Upper lobe of left lung (tissue), 6 donors: Measurements from ENCODE around the gene SUPT5H. TPM values are rescaled to one million over a fixed set of nuclear protein-coding genes. Genes with fewer than 3 reads are reported as not detected.

Experiments used
- ATAC-seq, 2 donors: fragments of 200-7000 bp; cut with Tn5 transposase; one replicate each; pipeline ENCODE4 v1.9.1; 2022; ENCODE audit warnings: mild to moderate bottlenecking in 2 of 2, moderate library complexity in 2 of 2; ENCODE audit not compliant: low FRiP score in 2 of 2
- DNase-seq, 2 donors: peaks; one replicate each; pipeline ENCODE4 v3.0.0-alpha.2; 2019 to 2020
- H3K27ac ChIP-seq, 4 donors: fragments of 200-600 bp; sonication (generic); one replicate each; pipeline ENCODE4 v1.5.1; 2016 to 2019
- H3K27me3 ChIP-seq, 4 donors: fragments of 200-600 bp; sonication (generic); one replicate each; pipeline ENCODE4 v1.5.1; 2017 to 2019
- H3K36me3 ChIP-seq, 4 donors: fragments of 200-600 bp; sonication (generic); one replicate each; pipeline ENCODE4 v1.5.1; 2016 to 2019
- H3K4me1 ChIP-seq, 4 donors: fragments of 200-600 bp; sonication (generic); one replicate each; pipeline ENCODE4 v1.5.1; 2018 to 2019
- H3K4me3 ChIP-seq, 4 donors: fragments of 200-600 bp; sonication (generic); one replicate each; pipeline ENCODE4 v1.5.1; 2017 to 2019; ENCODE audit warnings: mild to moderate bottlenecking in 2 of 4, moderate library complexity in 1 of 4
- H3K9me3 ChIP-seq, 4 donors: fragments of 200-600 bp; sonication (generic); one replicate each; pipeline ENCODE4 v1.5.1; 2018 to 2019
- EP300 ChIP-seq, 4 donors: sonication (generic); formaldehyde crosslinking; IDR thresholded peaks; one replicate each; pipeline ENCODE4 v1.5.1; 2017; ENCODE audit warnings: antibody characterized with exemption in 4 of 4, control low read depth in 2 of 4
- POLR2A ChIP-seq, 4 donors: fragments of 450-650 bp; IDR thresholded peaks; one replicate each; pipeline ENCODE4 v1.5.1; 2016 to 2017; ENCODE audit warnings: antibody characterized with exemption in 4 of 4, mild to moderate bottlenecking in 2 of 4
- POLR2AphosphoS5 ChIP-seq, 2 donors: sonication (generic); formaldehyde crosslinking; IDR thresholded peaks; one replicate each; pipeline ENCODE4 v1.5.1; 2017; ENCODE audit warnings: antibody characterized with exemption in 2 of 2
- WGBS, 2 donors: methylation state at CpG; one replicate each; pipeline ENCODE4 v1.1.5; 2017 to 2018; 5-methylcytosine and 5-hydroxymethylcytosine counted together
- total RNA-seq, 6 donors: library from RNA; depleted of rRNA in 4 of 6; stranded (reverse); fragments of >200 nt in 4 of 6; gene quantifications; one replicate each; pipeline versions ENCODE4 v1.1.0 to v1.2.1, GENCODE V29; 2016 to 2021
- TF ChIP-seq, protein P1 (sequence below), 6 experiments: fragments of 450-650 bp in 4 of 6; fragments of 200-600 bp in 2 of 6; sonication (generic) in 2 of 6; IDR thresholded peaks; one replicate each; pipeline ENCODE4 v1.5.1; 2016 to 2019; ENCODE audit warnings: antibody characterized with exemption in 6 of 6
- donor health status: DM: no; HTN: no; CAD: no; lungs with moderate emphysema.
- donor health status: DM: no; HTN: yes; CAD: no; lungs with severe emphysema.

Gene SUPT5H
- total RNA-seq, 6 donors from 2014 or later: 94.9 to 183 (median 111) TPM

DNA sequence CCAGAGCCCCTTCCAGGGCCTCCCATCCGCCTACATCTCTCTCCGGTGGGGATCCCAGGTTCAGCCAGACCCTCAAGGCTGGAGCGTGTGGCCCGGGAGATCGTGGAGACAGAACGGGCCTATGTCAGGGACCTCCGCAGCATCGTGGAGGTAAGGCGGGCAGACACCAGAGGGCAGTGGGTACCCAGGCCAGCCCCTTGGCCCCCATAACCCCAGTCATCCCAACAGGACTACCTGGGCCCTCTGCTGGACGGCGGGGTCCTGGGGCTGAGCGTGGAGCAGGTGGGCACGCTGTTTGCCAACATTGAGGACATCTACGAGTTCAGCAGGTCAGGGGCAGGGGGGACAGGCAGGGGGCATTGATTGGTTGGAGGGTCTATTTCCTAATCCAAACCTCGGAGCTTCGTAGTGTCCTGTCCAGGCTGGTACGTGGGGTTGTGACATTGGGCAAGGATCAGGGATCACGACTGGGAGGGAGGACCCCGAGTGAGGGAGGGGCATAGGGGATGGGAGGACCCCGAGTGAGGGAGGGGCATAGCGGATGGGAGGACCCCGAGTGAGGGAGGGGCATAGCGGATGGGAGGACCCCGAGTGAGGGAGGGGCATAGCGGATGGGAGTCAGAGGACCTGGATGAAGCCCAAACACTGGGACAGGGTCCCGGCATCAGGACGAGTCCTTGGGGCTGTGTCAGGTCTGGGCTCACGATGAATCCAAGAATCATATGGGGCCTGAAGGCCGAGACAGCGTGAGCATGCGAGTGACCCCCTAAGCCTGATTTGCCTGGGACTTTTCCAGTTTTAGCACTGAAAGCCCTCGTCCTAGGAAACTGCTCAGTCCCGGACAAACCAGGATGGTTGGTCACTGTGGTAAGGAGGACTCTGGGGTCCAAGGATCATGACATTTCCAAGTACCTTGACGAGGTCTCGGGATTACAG is 30.0 kb upstream of the SUPT5H start:
- peak in 1 of 2 donors; percentile 81 for DNase-seq
- no peak for ATAC-seq
- no peaks in the 10 kb centered on the region for H3K27me3 ChIP-seq
- WGBS, 2 donors: 72 to 82% methylated on average over 23 to 32 of the region's 35 CpGs
- H3K9me3 ChIP-seq: no peaks in the 10 kb centered on the region
- no peak for TF ChIP-seq POLR2AphosphoS5 (IDR thresholded peaks at IDR 0.05)
- TF ChIP-seq POLR2A (IDR thresholded peaks at IDR 0.05): no peak
- TF ChIP-seq EP300 (IDR thresholded peaks at IDR 0.05): no peak
- TF ChIP-seq, protein P1, sequence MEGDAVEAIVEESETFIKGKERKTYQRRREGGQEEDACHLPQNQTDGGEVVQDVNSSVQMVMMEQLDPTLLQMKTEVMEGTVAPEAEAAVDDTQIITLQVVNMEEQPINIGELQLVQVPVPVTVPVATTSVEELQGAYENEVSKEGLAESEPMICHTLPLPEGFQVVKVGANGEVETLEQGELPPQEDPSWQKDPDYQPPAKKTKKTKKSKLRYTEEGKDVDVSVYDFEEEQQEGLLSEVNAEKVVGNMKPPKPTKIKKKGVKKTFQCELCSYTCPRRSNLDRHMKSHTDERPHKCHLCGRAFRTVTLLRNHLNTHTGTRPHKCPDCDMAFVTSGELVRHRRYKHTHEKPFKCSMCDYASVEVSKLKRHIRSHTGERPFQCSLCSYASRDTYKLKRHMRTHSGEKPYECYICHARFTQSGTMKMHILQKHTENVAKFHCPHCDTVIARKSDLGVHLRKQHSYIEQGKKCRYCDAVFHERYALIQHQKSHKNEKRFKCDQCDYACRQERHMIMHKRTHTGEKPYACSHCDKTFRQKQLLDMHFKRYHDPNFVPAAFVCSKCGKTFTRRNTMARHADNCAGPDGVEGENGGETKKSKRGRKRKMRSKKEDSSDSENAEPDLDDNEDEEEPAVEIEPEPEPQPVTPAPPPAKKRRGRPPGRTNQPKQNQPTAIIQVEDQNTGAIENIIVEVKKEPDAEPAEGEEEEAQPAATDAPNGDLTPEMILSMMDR (IDR thresholded peaks at IDR 0.05): no peak
- peaks cover 20 to 59% (median 35%) of the 10 kb centered on the region in 4 donors for H3K4me1 ChIP-seq
- H3K27ac ChIP-seq: peak overlapping the region in 3 of 4 donors; percentile 13 to 100 (median 100)
- peaks cover 0 to 43% (median 13%) of the 10 kb centered on the region in 4 donors for H3K36me3 ChIP-seq
- H3K4me3 ChIP-seq: peak overlapping the region in 3 of 4 donors; percentile 68 to 80 (median 72)

DNA sequence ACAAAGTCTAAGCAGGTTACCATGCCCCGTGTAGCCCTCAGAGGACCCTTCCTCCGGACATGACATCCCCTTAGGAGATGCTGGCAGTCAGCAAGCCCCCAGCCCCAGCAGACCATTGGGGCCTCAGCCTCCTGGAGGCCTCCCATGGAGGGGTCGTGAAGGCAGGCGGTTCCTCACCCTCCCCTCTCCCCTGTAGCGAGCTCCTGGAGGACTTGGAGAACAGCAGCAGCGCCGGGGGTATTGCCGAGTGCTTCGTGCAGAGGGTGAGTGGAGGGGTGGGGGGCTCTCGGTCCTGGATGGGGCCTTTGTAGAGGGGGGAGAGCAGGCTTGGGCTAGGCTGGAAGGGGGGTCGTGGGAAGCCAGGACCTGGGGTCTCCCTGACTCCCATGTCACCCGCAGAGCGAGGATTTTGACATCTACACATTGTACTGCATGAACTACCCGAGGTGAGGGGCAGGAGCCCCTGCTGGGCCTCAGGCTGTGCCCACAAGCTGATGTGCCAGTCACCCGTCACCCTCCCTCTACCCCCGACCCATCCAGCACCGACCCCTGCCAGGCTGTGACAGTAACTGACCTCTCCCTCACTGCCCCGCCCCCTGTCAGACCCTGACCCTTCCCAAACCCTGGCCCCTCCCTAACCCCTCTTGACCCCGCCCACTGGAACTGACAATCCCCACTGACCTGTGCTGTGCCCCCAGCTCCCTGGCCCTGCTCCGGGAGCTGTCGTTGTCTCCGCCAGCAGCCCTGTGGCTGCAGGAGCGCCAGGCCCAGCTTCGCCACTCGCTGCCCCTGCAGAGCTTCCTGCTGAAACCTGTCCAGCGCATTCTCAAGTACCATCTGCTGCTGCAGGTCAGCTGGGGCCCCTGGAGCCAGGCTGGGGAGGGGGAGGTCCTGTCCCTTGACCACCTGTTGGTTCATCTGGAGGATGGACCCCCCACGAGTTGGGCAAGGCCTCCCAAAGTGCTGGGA is 28.9 kb upstream of the SUPT5H start:
- H3K36me3 ChIP-seq: peaks cover 0 to 53% (median 13%) of the 10 kb centered on the region in 4 donors
- WGBS, 2 donors: 84 to 86% methylated on average over 16 to 26 of the region's 27 CpGs
- H3K27me3 ChIP-seq: no peaks in the 10 kb centered on the region
- H3K27ac ChIP-seq: peak overlapping the region in 2 of 4 donors; percentile 54 to 100
- ATAC-seq (no peak), DNase-seq (peak in 1 of 2 donors; percentile 82)
- TF ChIP-seq, protein P1 (IDR thresholded peaks at IDR 0.05): no peak
- TF ChIP-seq POLR2A (IDR thresholded peaks at IDR 0.05) (no peak), EP300 (IDR thresholded peaks at IDR 0.05) (no peak), POLR2AphosphoS5 (IDR thresholded peaks at IDR 0.05) (no peak)
- H3K4me3 ChIP-seq: peak overlapping the region in 1 of 4 donors; percentile 80
- no peaks in the 10 kb centered on the region for H3K9me3 ChIP-seq
- peaks cover 9 to 48% (median 24%) of the 10 kb centered on the region in 4 donors for H3K4me1 ChIP-seq

DNA sequence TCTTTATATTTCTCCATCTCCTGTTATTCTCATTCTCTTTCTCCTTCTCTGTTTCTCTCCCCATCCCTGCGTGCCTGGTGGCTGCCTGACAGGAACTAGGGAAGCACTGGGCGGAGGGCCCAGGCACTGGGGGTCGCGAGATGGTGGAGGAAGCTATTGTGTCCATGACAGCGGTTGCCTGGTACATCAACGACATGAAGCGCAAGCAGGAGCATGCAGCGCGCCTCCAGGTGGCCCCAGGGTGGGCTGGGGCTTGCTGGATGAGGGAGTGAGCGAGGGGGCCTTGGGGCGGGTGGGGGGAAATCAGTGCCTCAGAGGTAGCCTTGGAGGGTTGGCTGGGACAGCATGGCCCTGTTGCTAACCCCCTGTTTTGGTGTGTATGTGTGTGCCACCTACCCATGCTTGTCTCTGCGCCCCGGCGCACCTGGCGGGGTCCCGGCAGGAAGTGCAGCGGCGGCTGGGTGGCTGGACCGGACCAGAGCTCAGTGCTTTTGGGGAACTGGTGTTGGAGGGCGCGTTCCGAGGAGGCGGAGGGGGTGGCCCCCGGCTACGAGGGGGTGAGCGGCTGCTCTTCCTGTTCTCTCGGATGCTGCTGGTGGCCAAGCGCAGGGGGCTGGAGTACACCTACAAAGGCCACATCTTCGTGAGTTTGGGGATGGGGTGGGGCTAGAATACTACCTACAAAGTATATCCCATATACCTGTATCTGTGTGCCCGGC is 27.8 kb upstream of the SUPT5H start:
- Histone ChIP-seq H3K27me3 (no peaks in the 10 kb centered on the region), H3K27ac (no peak overlapping the region), H3K36me3 (peaks cover 0 to 63% (median 17%) of the 10 kb centered on the region in 4 donors), H3K4me1 (peaks cover 8 to 43% (median 21%) of the 10 kb centered on the region in 4 donors), H3K9me3 (no peaks in the 10 kb centered on the region), H3K4me3 (no peak overlapping the region)
- ATAC-seq: no peak
- 82 to 88% methylated on average over 25 to 28 of the region's 30 CpGs for WGBS, 2 donors
- peak in 1 of 2 donors; percentile 85 for DNase-seq
- TF ChIP-seq EP300 (IDR thresholded peaks at IDR 0.05) (no peak), POLR2AphosphoS5 (IDR thresholded peaks at IDR 0.05) (no peak), POLR2A (IDR thresholded peaks at IDR 0.05) (no peak)
- TF ChIP-seq, protein P1 (IDR thresholded peaks at IDR 0.05): no peak

DNA sequence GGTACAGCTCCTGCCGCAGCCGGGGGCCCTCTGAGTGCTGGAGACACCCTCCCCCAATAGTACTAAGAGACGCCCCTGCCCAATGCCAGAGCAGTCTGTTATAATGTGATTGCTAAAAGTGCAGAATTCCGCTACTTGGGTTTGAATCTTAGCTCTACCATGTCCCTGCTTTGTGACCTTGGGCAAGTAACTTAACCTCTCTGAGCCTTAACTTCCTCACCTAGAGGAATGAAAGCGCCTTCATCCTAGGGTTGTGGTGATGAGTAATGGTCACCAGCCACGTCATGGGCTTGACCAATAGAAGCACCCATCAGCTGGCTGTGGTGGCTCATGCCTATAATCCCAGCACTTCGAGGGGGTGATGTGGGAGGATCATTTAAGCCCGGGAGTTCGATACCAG is 26.4 kb upstream of the SUPT5H start:
- no peak for TF ChIP-seq POLR2AphosphoS5 (IDR thresholded peaks at IDR 0.05)
- TF ChIP-seq POLR2A (IDR thresholded peaks at IDR 0.05): no peak
- TF ChIP-seq EP300 (IDR thresholded peaks at IDR 0.05): no peak
- TF ChIP-seq, protein P1 (IDR thresholded peaks at IDR 0.05): no peak
- peaks cover 6 to 30% (median 15%) of the 10 kb centered on the region in 4 donors for H3K4me1 ChIP-seq
- no peak for DNase-seq
- ATAC-seq: no peak
- no peak overlapping the region for H3K27ac ChIP-seq
- no peaks in the 10 kb centered on the region for H3K9me3 ChIP-seq
- H3K36me3 ChIP-seq: peaks cover 0 to 77% (median 28%) of the 10 kb centered on the region in 4 donors
- no peak overlapping the region for H3K4me3 ChIP-seq
- H3K27me3 ChIP-seq: no peaks in the 10 kb centered on the region
- WGBS, 2 donors: 85 to 91% methylated on average over 6 to 9 of the region's 9 CpGs
